CD4-positive, alpha-beta T cell (primary cell): ENCODE results near the gene MAML2. TPM values are rescaled to one million over a fixed set of nuclear protein-coding genes. Genes with fewer than 3 reads are reported as not detected.
A peak's percentile ranks its signal among the peaks of the same experiment; 100 is the strongest.

ENCODE experiments used
- ATAC-seq: fragments of 200-7000 bp; cut with Tn5 transposase; one replicate; pipeline ENCODE4 v1.10.0; 2022; ENCODE audit warnings: mild to moderate bottlenecking; ENCODE audit not compliant: poor library complexity
- CTCF ChIA-PET: fragments of 350-600 bp; sonication (Branson Sonifier 250); formaldehyde crosslinking; loops from one replicate; lab custom pipeline; 2021; ENCODE audit warnings: antibody characterized with exemption, inconsistent platforms; lab: Charles Lee
- POLR2A ChIA-PET: fragments of 350-600 bp; sonication (Branson Sonifier 250); formaldehyde crosslinking; loops from one replicate; lab custom pipeline; 2021; ENCODE audit warnings: antibody characterized with exemption, inconsistent platforms; lab: Charles Lee
- DNase-seq, 14 experiments: peaks; one replicate each; pipeline ENCODE4 v3.0.0-alpha.2; 2013 to 2020; ENCODE audit warnings: mixed read lengths in 2 of 14
- H3K27ac ChIP-seq, 2 donors: one replicate each; pipeline versions ENCODE4 v1.5.1 to v1.7.0; 2013; ENCODE audit warnings: low read length in 2 of 2, low read depth in 1 of 2, mild to moderate bottlenecking in 1 of 2
- H3K27me3 ChIP-seq, 2 experiments: 1 replicate in 1 of 2; 2 replicates in 1 of 2; pipeline versions ENCODE4 v1.6.1 to v1.7.0; 2013; ENCODE audit warnings: low read length in 2 of 2, control low read depth in 1 of 2, mild to moderate bottlenecking in 1 of 2, moderate library complexity in 1 of 2; ENCODE audit not compliant: insufficient read depth in 2 of 2, control insufficient read depth in 1 of 2
- H3K36me3 ChIP-seq: one replicate; pipeline ENCODE4 v1.6.1; 2013; ENCODE audit warnings: low read length, control low read depth; ENCODE audit not compliant: insufficient read depth
- H3K4me1 ChIP-seq: one replicate; pipeline ENCODE4 v1.6.1; 2013; ENCODE audit warnings: low read length, control low read depth; ENCODE audit not compliant: insufficient read depth
- H3K4me3 ChIP-seq: one replicate; pipeline ENCODE4 v1.5.1; 2013; ENCODE audit warnings: mild to moderate bottlenecking, low read length, moderate library complexity
- H3K9me3 ChIP-seq, 2 experiments: 1 replicate in 1 of 2; 2 replicates in 1 of 2; pipeline versions ENCODE4 v1.6.1 to v1.7.0; 2013; ENCODE audit warnings: low read length in 2 of 2, mild to moderate bottlenecking in 2 of 2, control low read depth in 1 of 2, moderate library complexity in 1 of 2; ENCODE audit not compliant: control insufficient read depth in 1 of 2, insufficient read depth in 1 of 2
- H3K27ac Mint-ChIP-seq: one replicate; pipeline ENCODE4 v1.8.0; 2020; ENCODE audit warnings: mixed read lengths
- H3K27me3 Mint-ChIP-seq: one replicate; pipeline ENCODE4 v1.8.0; 2021; ENCODE audit warnings: mixed read lengths
- H3K36me3 Mint-ChIP-seq: one replicate; pipeline ENCODE4 v1.8.0; 2021; ENCODE audit warnings: low read depth, mixed read lengths
- H3K4me1 Mint-ChIP-seq: one replicate; pipeline ENCODE4 v1.8.0; 2021; ENCODE audit warnings: low read depth, mixed read lengths
- H3K4me3 Mint-ChIP-seq: one replicate; pipeline ENCODE4 v1.8.0; 2020; ENCODE audit warnings: mild to moderate bottlenecking, mixed read lengths
- H3K9me3 Mint-ChIP-seq: one replicate; pipeline ENCODE4 v1.8.0; 2020; ENCODE audit warnings: mixed read lengths
- CTCF ChIP-seq: fragments of 200-600 bp; IDR thresholded peaks from one replicate; pipeline ENCODE4 v1.8.0; 2022; ENCODE audit warnings: antibody characterized with exemption, mild to moderate bottlenecking
- intact Hi-C, 2 experiments: fragments of 100-400 bp; cut with DNase I in 1 of 2; cut with micrococcal nuclease in 1 of 2; formaldehyde crosslinking; loops; one replicate each; pipeline versions ENCODE4 v1.15.1 to v1.9.0; 2023 to 2025; cut with DNase I, micrococcal nuclease
- total RNA-seq, 174 experiments: library from RNA in 2 of 174; stranded (reverse) in 2 of 174; gene quantifications; one replicate each; pipeline ENCODE4 v1.2.3 and lab custom pipeline; 2021 to 2026

The MAML2 gene
- total RNA-seq, 2 experiments from 2014 or later: 58.8 to 59.8 TPM

- no peaks in the 10 kb centered on the region for H3K27me3 ChIP-seq
- POLR2A ChIA-PET: interaction anchor here (1.3 kb wide), 1 partner anchor 11 kb away, joined by 3 read pairs; no protein-coding TSS in a partner anchor
- no peaks in the 10 kb centered on the region for H3K36me3 ChIP-seq
- H3K4me3 ChIP-seq: no peak overlapping the region
- Mint-ChIP-seq H3K4me3 (peak overlapping the region; percentile 63), H3K36me3 (peaks cover 30% of the 10 kb centered on the region), H3K4me1 (peaks cover 67% of the 10 kb centered on the region), H3K9me3 (no peaks in the 10 kb centered on the region), H3K27ac (peak overlapping the region; percentile 86), H3K27me3 (no peaks in the 10 kb centered on the region)
- no peak for TF ChIP-seq CTCF
- H3K9me3 ChIP-seq: no peaks in the 10 kb centered on the region
- ATAC-seq: no peak
- no peak for DNase-seq
- H3K27ac ChIP-seq: no peak overlapping the region
- CTCF ChIA-PET: no interaction called here
- peaks cover 15% of the 10 kb centered on the region for H3K4me1 ChIP-seq
- intact Hi-C loops: loop anchor here in 1 of 2 experiments (5.0 kb wide), 1 partner anchor 175 kb away; no protein-coding TSS in a partner anchor
Measured at GRCh38 chr11:96232132-96232531, 110.9 kb downstream of the MAML2 start.

GRCh38 chr11:96230686-96231085 lies 112.3 kb downstream of the MAML2 start:
- ChIA-PET POLR2A (interaction anchor here (1.3 to 2.8 kb wide), 4 partner anchors 10 to 112 kb away, joined by 3 to 12 read pairs (median 4); partner anchors contain the start of gene MAML2), CTCF (no interaction called here)
- DNase-seq: peak in 2 of 14 experiments; percentile 52 to 64
- no peaks in the 10 kb centered on the region for H3K27me3 Mint-ChIP-seq
- intact Hi-C loops: loop anchor here in 1 of 2 experiments (5.0 kb wide), 1 partner anchor 173 kb away; no protein-coding TSS in a partner anchor
- H3K36me3 Mint-ChIP-seq: peaks cover 37% of the 10 kb centered on the region
- no peak for TF ChIP-seq CTCF
- no peak for ATAC-seq
- H3K27me3 ChIP-seq: no peaks in the 10 kb centered on the region
- H3K27ac Mint-ChIP-seq: peak overlapping the region; percentile 86
- no peaks in the 10 kb centered on the region for H3K36me3 ChIP-seq
- peaks cover 12% of the 10 kb centered on the region for H3K4me1 ChIP-seq
- H3K4me1 Mint-ChIP-seq: peaks cover 80% of the 10 kb centered on the region
- H3K4me3 ChIP-seq: no peak overlapping the region
- no peak overlapping the region for H3K4me3 Mint-ChIP-seq
- H3K27ac ChIP-seq: no peak overlapping the region
- no peaks in the 10 kb centered on the region for H3K9me3 Mint-ChIP-seq
- no peaks in the 10 kb centered on the region for H3K9me3 ChIP-seq

- Mint-ChIP-seq H3K27ac (peak overlapping the region; percentile 86), H3K9me3 (no peaks in the 10 kb centered on the region), H3K36me3 (peaks cover 43% of the 10 kb centered on the region), H3K4me3 (peak overlapping the region; percentile 45), H3K27me3 (no peaks in the 10 kb centered on the region), H3K4me1 (peaks cover 88% of the 10 kb centered on the region)
- Histone ChIP-seq H3K9me3 (no peaks in the 10 kb centered on the region), H3K27ac (peak overlapping the region; percentile 16 to 43), H3K4me1 (peaks cover 18% of the 10 kb centered on the region), H3K36me3 (no peaks in the 10 kb centered on the region), H3K27me3 (no peaks in the 10 kb centered on the region), H3K4me3 (no peak overlapping the region)
- intact Hi-C loops: loop anchor here in 1 of 2 experiments (5.0 kb wide), 1 partner anchor 53 kb away; no protein-coding TSS in a partner anchor
- no peak for TF ChIP-seq CTCF
- no peak for DNase-seq
- CTCF ChIA-PET: no interaction called here
- POLR2A ChIA-PET: interaction anchor here (0.6 to 2.8 kb wide), 5 partner anchors 9 to 924 kb away, joined by 3 to 12 read pairs (median 4); partner anchors contain the start of gene MAML2
- no peak for ATAC-seq
Measured at GRCh38 chr11:96229354-96229977, 113.5 kb downstream of the MAML2 start.
